Measurements from ENCODE around the gene RBMS1.

DNA sequence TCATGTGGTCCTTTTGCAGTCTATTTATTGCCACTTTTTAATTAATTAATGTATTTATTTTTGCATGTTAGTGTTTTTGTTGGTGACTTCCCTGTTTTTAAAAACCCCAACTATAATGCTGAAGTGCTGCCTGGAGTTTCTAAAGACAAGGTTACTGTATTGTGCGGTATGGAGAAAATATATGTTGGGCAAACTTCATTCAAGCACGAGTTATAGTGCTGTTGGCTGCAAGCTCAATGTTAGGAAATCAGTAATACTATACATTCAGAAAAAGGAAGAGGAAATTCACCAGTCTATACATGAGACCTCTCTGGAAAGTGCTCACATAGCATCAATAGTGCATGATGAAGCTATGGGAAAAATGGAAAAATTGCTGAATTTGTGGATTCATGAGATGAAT lies 15.4 kb upstream of the RBMS1 start:
- TF ChIP-seq POLR2AphosphoS5 (IDR thresholded peaks at IDR 0.05; ENCODE audit: low read depth) (no peak), CTCF (conservative IDR thresholded peaks at IDR 0.05; ENCODE audit: low read depth in 2 of 2) (no peak), EZH2phosphoT487 (IDR thresholded peaks at IDR 0.05; ENCODE audit: unreplicated experiment) (no peak), JUNB (IDR thresholded peaks at IDR 0.05; ENCODE audit: unreplicated experiment) (no peak), EZH2 (IDR thresholded peaks at IDR 0.05; ENCODE audit: low read depth, unreplicated experiment) (no peak), CREB1 (CRISPR knock-in tag; IDR thresholded peaks at IDR 0.05; ENCODE audit: low read depth) (no peak)
- TF ChIP-seq, protein P1, sequence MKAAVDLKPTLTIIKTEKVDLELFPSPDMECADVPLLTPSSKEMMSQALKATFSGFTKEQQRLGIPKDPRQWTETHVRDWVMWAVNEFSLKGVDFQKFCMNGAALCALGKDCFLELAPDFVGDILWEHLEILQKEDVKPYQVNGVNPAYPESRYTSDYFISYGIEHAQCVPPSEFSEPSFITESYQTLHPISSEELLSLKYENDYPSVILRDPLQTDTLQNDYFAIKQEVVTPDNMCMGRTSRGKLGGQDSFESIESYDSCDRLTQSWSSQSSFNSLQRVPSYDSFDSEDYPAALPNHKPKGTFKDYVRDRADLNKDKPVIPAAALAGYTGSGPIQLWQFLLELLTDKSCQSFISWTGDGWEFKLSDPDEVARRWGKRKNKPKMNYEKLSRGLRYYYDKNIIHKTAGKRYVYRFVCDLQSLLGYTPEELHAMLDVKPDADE (IDR thresholded peaks at IDR 0.05) = no peak

Measured in GM23338 (cell line).